ENCODE measurements around the gene SMTNL2. TPM values are rescaled to one million over a fixed set of nuclear protein-coding genes. Genes with fewer than 3 reads are reported as not detected.

The SMTNL2 gene
- total RNA-seq, 2 donors from 2014 or later = not detected

GRCh38 chr17:4554997-4555799, 29.1 kb upstream of the SMTNL2 start, which contains the start of gene MYBBP1A:
TSS of gene MYBBP1A (minus strand) at chr17:4555384. CDS start at chr17:4555324, 60 bp downstream.
- Mint-ChIP-seq H3K27ac (peak within 1 kb of the TSS; percentile 95 to 99), H3K36me3 (peaks cover 21 to 30% of the 10 kb centered on the region in 2 donors), H3K9me3 (no peaks in the 10 kb centered on the region)
- peak; percentile 94 for ATAC-seq
- DNase-seq (ENCODE audit: low spot score in 2 of 2) = peak; percentile 96 to 97

- H3K36me3 Mint-ChIP-seq = peaks cover 21 to 25% of the 10 kb centered on the region in 2 donors
- DNase-seq (ENCODE audit: low spot score in 2 of 2) = no peak
- no peaks in the 10 kb centered on the region for H3K9me3 Mint-ChIP-seq
- no peak for ATAC-seq
- peak overlapping the region; percentile 95 to 99 for H3K27ac Mint-ChIP-seq
Measured at GRCh38 chr17:4555873-4556759, 28.2 kb upstream of the SMTNL2 start.

GRCh38 chr17:4556996-4557395, 27.3 kb upstream of the SMTNL2 start:
- DNase-seq (ENCODE audit: low spot score in 2 of 2) (no peak), ATAC-seq (no peak)
- no peaks in the 10 kb centered on the region for H3K9me3 Mint-ChIP-seq
- peaks cover 21 to 23% of the 10 kb centered on the region in 2 donors for H3K36me3 Mint-ChIP-seq
- H3K27ac Mint-ChIP-seq = peak overlapping the region in 1 of 2 donors; percentile 95

GRCh38 chr17:4557626-4558346, 26.5 kb upstream of the SMTNL2 start:
- no peak for DNase-seq (ENCODE audit: low spot score in 2 of 2)
- no peaks in the 10 kb centered on the region for H3K9me3 Mint-ChIP-seq
- no peak for ATAC-seq
- peak overlapping the region; percentile 46 to 84 for H3K27ac Mint-ChIP-seq
- peaks cover 21 to 23% of the 10 kb centered on the region in 2 donors for H3K36me3 Mint-ChIP-seq

GRCh38 chr17:4558347-4558971, 25.9 kb upstream of the SMTNL2 start:
- DNase-seq (ENCODE audit: low spot score in 2 of 2) (no peak), ATAC-seq (no peak)
- peaks cover 21 to 23% of the 10 kb centered on the region in 2 donors for H3K36me3 Mint-ChIP-seq
- peak overlapping the region; percentile 46 to 84 for H3K27ac Mint-ChIP-seq
- no peaks in the 10 kb centered on the region for H3K9me3 Mint-ChIP-seq

GRCh38 chr17:4559139-4559791, 25.1 kb upstream of the SMTNL2 start:
- DNase-seq (ENCODE audit: low spot score in 2 of 2) (no peak), ATAC-seq (no peak)
- Mint-ChIP-seq H3K36me3 (peaks cover 14 to 15% of the 10 kb centered on the region in 2 donors), H3K9me3 (no peaks in the 10 kb centered on the region), H3K27ac (no peak overlapping the region)

- Mint-ChIP-seq H3K27ac (no peak overlapping the region), H3K9me3 (no peaks in the 10 kb centered on the region), H3K36me3 (peaks cover 7 to 8% of the 10 kb centered on the region in 2 donors)
- no peak for ATAC-seq
- no peak for DNase-seq (ENCODE audit: low spot score in 2 of 2)
Measured at GRCh38 chr17:4559966-4560365, 24.4 kb upstream of the SMTNL2 start.

- Mint-ChIP-seq H3K9me3 (no peaks in the 10 kb centered on the region), H3K36me3 (peaks cover 2 to 3% of the 10 kb centered on the region in 2 donors), H3K27ac (peak within 1 kb of the TSS; percentile 55 to 88)
- no peak for DNase-seq (ENCODE audit: low spot score in 2 of 2)
- ATAC-seq = no peak
Measured at GRCh38 chr17:4560421-4560820, 23.9 kb upstream of the SMTNL2 start, which contains the start of gene GGT6. TSS of gene GGT6 (minus strand) at chr17:4560577. CDS start at chr17:4560521, 56 bp downstream.

- Mint-ChIP-seq H3K9me3 (no peaks in the 10 kb centered on the region), H3K27ac (peak overlapping the region in 1 of 2 donors; percentile 55), H3K36me3 (no peaks in the 10 kb centered on the region)
- no peak for ATAC-seq
- DNase-seq (ENCODE audit: low spot score in 2 of 2) = no peak
Measured at GRCh38 chr17:4560837-4561256, 23.5 kb upstream of the SMTNL2 start.

- peak in 1 of 2 donors; percentile 20 for ATAC-seq
- no peak for DNase-seq (ENCODE audit: low spot score in 2 of 2)
- Mint-ChIP-seq H3K36me3 (no peaks in the 10 kb centered on the region), H3K9me3 (no peaks in the 10 kb centered on the region), H3K27ac (peak overlapping the region; percentile 81 to 88)
Measured at GRCh38 chr17:4562015-4562969, 22.0 kb upstream of the SMTNL2 start.

- H3K36me3 Mint-ChIP-seq = no peaks in the 10 kb centered on the region
- H3K27ac Mint-ChIP-seq = no peak overlapping the region
Measured at GRCh38 chr17:4565209-4566141, 18.9 kb upstream of the SMTNL2 start.

GRCh38 chr17:4566785-4567184, 17.5 kb upstream of the SMTNL2 start:
- Mint-ChIP-seq H3K9me3 (no peaks in the 10 kb centered on the region), H3K27ac (no peak overlapping the region), H3K36me3 (no peaks in the 10 kb centered on the region)
- DNase-seq (ENCODE audit: low spot score in 2 of 2) (peak in 1 of 2 donors; percentile 68), ATAC-seq (peak; percentile 27 to 39)

More at GRCh38 chr17:4565209-4566141, 18.9 kb upstream of the SMTNL2 start:
- ATAC-seq = peak; percentile 54 to 56
- DNase-seq (ENCODE audit: low spot score in 2 of 2) = peak in 1 of 2 donors; percentile 58
- H3K9me3 Mint-ChIP-seq = no peaks in the 10 kb centered on the region

- no peaks in the 10 kb centered on the region for H3K9me3 Mint-ChIP-seq
- no peak overlapping the region for H3K27ac Mint-ChIP-seq
- DNase-seq (ENCODE audit: low spot score in 2 of 2) (no peak), ATAC-seq (no peak)
- H3K36me3 Mint-ChIP-seq = no peaks in the 10 kb centered on the region
Measured at GRCh38 chr17:4569591-4569990, 14.7 kb upstream of the SMTNL2 start.

- ATAC-seq (no peak), DNase-seq (ENCODE audit: low spot score in 2 of 2) (no peak)
- no peaks in the 10 kb centered on the region for H3K36me3 Mint-ChIP-seq
- H3K27ac Mint-ChIP-seq = no peak overlapping the region
- no peaks in the 10 kb centered on the region for H3K9me3 Mint-ChIP-seq
Measured at GRCh38 chr17:4572131-4572530, 12.2 kb upstream of the SMTNL2 start.

Data from activated naive CD4-positive, alpha-beta T cell treated with anti-CD3 and anti-CD28 coated beads, Interleukin-2, amount 50 U/mL, for 72 hours (primary cell).